Activated B cell treated with CpG ODN at 0.5 μM for 24 hours (primary cell): ENCODE measurements around the gene PAXX. TPM values are rescaled to one million over a fixed set of nuclear protein-coding genes. Genes with fewer than 3 reads are reported as not detected.

Source experiments
- ATAC-seq: fragments of 200-7000 bp; cut with Tn5 transposase; one replicate; pipeline ENCODE4 v1.10.0; 2021; ENCODE audit warnings: low read depth, mild to moderate bottlenecking, moderate library complexity
- CTCF ChIA-PET: fragments of 350-600 bp; sonication (Branson Sonifier 250); formaldehyde crosslinking; loops from one replicate; lab custom pipeline; 2021; ENCODE audit warnings: antibody characterized with exemption; lab: Charles Lee
- POLR2A ChIA-PET: fragments of 350-600 bp; sonication (Branson Sonifier 250); formaldehyde crosslinking; loops from one replicate; lab custom pipeline; 2021; ENCODE audit warnings: antibody characterized with exemption; lab: Charles Lee
- DNase-seq: peaks from one replicate; pipeline ENCODE4 v3.0.0; 2022
- H3K27ac Mint-ChIP-seq: one replicate; pipeline ENCODE4 v1.8.0; 2020; ENCODE audit warnings: mixed read lengths
- H3K27me3 Mint-ChIP-seq: one replicate; pipeline ENCODE4 v1.8.0; 2021; ENCODE audit warnings: mixed read lengths
- H3K36me3 Mint-ChIP-seq: one replicate; pipeline ENCODE4 v1.8.0; 2021; ENCODE audit warnings: low read depth, mixed read lengths
- H3K4me1 Mint-ChIP-seq: one replicate; pipeline ENCODE4 v1.8.0; 2021; ENCODE audit warnings: mixed read lengths
- H3K4me3 Mint-ChIP-seq: one replicate; pipeline ENCODE4 v1.8.0; 2020; ENCODE audit warnings: mild to moderate bottlenecking, mixed read lengths
- H3K9me3 Mint-ChIP-seq: one replicate; pipeline ENCODE4 v1.8.0; 2020; ENCODE audit warnings: mixed read lengths
- CTCF ChIP-seq: fragments of 200-600 bp; IDR thresholded peaks from one replicate; pipeline ENCODE4 v1.8.0; 2022; ENCODE audit warnings: antibody characterized with exemption, mild to moderate bottlenecking
- intact Hi-C: fragments of 100-400 bp; cut with micrococcal nuclease; formaldehyde crosslinking; loops from one replicate; pipeline ENCODE4 v1.15.1; 2024
- total RNA-seq: library from RNA; stranded (reverse); gene quantifications from 2 replicates; pipeline ENCODE4 v1.2.3, GENCODE V29; 2022

The PAXX gene
- total RNA-seq, 1 donor from 2014 or later = 47.8 TPM

GRCh38 chr9:137016436-137016835 is 24.2 kb downstream of the PAXX start:
- no peak for TF ChIP-seq CTCF
- Mint-ChIP-seq H3K27ac (no peak overlapping the region), H3K9me3 (no peaks in the 10 kb centered on the region), H3K4me3 (no peak overlapping the region), H3K36me3 (peaks cover 9% of the 10 kb centered on the region), H3K27me3 (no peaks in the 10 kb centered on the region), H3K4me1 (no peaks in the 10 kb centered on the region)
- intact Hi-C loops = no loop called here
- DNase-seq = no peak
- ATAC-seq = no peak
- POLR2A ChIA-PET = no interaction called here
- CTCF ChIA-PET = no interaction called here

- H3K4me1 Mint-ChIP-seq = peaks cover under 1% of the 10 kb centered on the region
- DNase-seq = no peak
- no peak overlapping the region for H3K4me3 Mint-ChIP-seq
- TF ChIP-seq CTCF = no peak
- ATAC-seq = no peak
- ChIA-PET CTCF (no interaction called here), POLR2A (no interaction called here)
- peaks cover 8% of the 10 kb centered on the region for H3K36me3 Mint-ChIP-seq
- intact Hi-C loops = no loop called here
- no peaks in the 10 kb centered on the region for H3K27me3 Mint-ChIP-seq
- no peaks in the 10 kb centered on the region for H3K9me3 Mint-ChIP-seq
- no peak overlapping the region for H3K27ac Mint-ChIP-seq
These were observed 24.8 kb downstream of the PAXX start for GRCh38 chr9:137017071-137017470.

- Mint-ChIP-seq H3K36me3 (peaks cover 6% of the 10 kb centered on the region), H3K4me1 (peaks cover 1% of the 10 kb centered on the region), H3K27ac (no peak overlapping the region), H3K27me3 (no peaks in the 10 kb centered on the region), H3K4me3 (no peak overlapping the region), H3K9me3 (no peaks in the 10 kb centered on the region)
- intact Hi-C loops = no loop called here
- ChIA-PET POLR2A (no interaction called here), CTCF (no interaction called here)
- ATAC-seq = no peak
- DNase-seq = no peak
- no peak for TF ChIP-seq CTCF
These were observed 25.7 kb downstream of the PAXX start for GRCh38 chr9:137017791-137018497.

GRCh38 chr9:137018761-137019559 is 26.7 kb downstream of the PAXX start:
- no peak overlapping the region for H3K27ac Mint-ChIP-seq
- no peak overlapping the region for H3K4me3 Mint-ChIP-seq
- no peak for DNase-seq
- H3K36me3 Mint-ChIP-seq = peaks cover 6% of the 10 kb centered on the region
- ChIA-PET POLR2A (no interaction called here), CTCF (no interaction called here)
- H3K27me3 Mint-ChIP-seq = no peaks in the 10 kb centered on the region
- no peak for TF ChIP-seq CTCF
- peaks cover 1% of the 10 kb centered on the region for H3K4me1 Mint-ChIP-seq
- intact Hi-C loops = no loop called here
- H3K9me3 Mint-ChIP-seq = no peaks in the 10 kb centered on the region
- no peak for ATAC-seq
